ENCODE data around the gene RAB11FIP4. TPM values are rescaled to one million over a fixed set of nuclear protein-coding genes. Genes with fewer than 3 reads are reported as not detected.
A peak's percentile ranks its signal among the peaks of the same experiment; 100 is the strongest.

The RAB11FIP4 gene
- total RNA-seq, 2 experiments from 2014 or later: 38.6 to 41.1 TPM

DNA sequence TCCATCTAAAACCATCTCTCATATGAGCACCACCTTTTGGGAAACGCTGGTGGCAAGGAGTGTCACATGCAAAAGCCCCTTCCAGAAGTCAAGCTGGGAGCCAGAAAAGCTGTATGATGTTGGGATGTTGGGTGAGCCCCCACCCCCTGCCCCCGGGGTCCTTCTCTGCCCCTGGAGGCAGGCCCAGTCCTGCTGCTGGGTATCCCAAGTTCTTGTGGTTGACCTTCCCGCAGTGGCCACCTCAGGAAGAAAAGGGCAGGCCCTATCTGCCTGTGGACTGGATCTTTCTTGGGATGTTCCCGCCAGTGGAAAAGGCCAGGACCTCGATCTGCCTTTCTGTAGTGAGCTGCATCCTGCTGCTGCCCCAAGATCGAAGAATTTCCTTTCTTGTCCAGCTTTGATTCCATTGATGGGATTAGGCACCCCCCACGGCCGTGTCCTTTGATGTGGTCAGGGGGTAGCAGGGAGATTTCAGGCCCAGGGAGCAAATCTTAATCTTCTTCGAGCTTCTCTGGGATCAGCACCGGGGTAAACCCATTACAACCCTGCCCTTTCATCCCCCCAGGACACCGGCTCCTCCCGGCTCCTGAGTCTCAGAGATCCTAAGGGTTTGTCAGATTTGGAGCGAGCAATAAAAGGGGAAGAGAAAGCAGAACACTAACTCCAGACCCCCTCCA, 165.6 kb downstream of the RAB11FIP4 start:
- Mint-ChIP-seq H3K4me3 (no peak overlapping the region), H3K9me3 (no peaks in the 10 kb centered on the region), H3K27me3 (peaks cover 38% of the 10 kb centered on the region), H3K4me1 (peaks cover 17% of the 10 kb centered on the region), H3K27ac (no peak overlapping the region), H3K36me3 (ENCODE audit: low read depth) (no peaks in the 10 kb centered on the region)
- no peak for DNase-seq
- POLR2A ChIA-PET: no interaction called here
- CTCF ChIA-PET: interaction anchor here (0.9 to 1.3 kb wide), 2 partner anchors 9 to 285 kb away, joined by 3 to 6 read pairs; no protein-coding TSS in a partner anchor

GRCh38 chr17:31558748-31559583, 167.5 kb downstream of the RAB11FIP4 start:
- Mint-ChIP-seq H3K4me3 (peak overlapping the region; percentile 61), H3K4me1 (peaks cover 16% of the 10 kb centered on the region), H3K27ac (no peak overlapping the region), H3K9me3 (no peaks in the 10 kb centered on the region), H3K36me3 (ENCODE audit: low read depth) (no peaks in the 10 kb centered on the region), H3K27me3 (peaks cover 30% of the 10 kb centered on the region)
- ChIA-PET CTCF (interaction anchor here (1.0 kb wide), 1 partner anchor 284 kb away, joined by 3 read pairs; no protein-coding TSS in a partner anchor), POLR2A (no interaction called here)
- peak; percentile 60 for DNase-seq

DNA sequence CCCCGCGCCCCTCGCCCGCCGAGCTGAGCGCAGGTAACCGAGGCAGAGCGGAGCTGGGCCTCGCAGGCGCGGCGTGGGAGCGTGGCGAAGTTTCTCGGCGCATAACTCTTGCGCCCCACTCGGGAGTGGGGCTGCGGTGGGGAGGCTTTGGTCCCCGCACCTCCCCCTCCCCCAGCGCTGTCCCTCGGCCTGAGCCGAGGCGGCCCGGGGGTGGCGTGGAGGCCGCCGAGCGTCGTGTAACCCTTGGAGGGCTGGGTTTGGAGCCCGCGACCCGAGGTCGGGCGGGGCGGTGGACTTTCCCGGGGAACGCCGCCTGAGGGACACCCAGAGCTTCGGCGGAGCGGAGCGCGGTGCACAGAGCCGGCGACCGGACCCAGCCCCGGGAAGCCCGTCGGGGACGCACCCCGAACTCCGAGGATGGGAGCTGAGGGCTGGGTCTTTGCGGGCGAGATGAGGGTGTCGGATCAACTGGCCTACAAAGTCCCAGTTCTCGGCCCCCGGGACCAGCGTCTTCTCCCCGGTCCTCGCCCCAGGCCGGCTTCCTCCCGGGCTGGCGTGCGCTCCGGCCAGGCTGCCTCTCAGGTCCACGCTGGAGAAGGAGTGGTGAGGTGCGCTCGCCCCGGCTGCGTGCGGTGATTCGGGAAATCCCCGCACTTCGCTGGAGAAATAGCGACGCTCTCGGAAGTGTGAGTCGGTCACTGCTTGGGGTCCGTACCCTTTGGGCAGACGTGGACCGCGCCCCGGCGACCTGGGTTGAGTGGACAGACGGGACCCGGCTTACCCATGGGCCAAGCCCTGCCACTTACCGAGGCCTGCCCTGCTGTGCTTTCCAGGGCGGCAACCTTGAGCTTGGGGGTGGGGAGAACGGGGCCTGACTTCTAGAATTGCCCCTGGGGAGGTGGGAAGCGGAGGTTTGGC, 168.4 kb downstream of the RAB11FIP4 start:
- peaks cover 14% of the 10 kb centered on the region for H3K4me1 Mint-ChIP-seq
- POLR2A ChIA-PET: no interaction called here

GRCh38 chr17:31560616-31561235, 169.3 kb downstream of the RAB11FIP4 start:
- no peak for DNase-seq
- peaks cover 7% of the 10 kb centered on the region for H3K4me1 Mint-ChIP-seq
- peaks cover 25% of the 10 kb centered on the region for H3K27me3 Mint-ChIP-seq
- H3K9me3 Mint-ChIP-seq: no peaks in the 10 kb centered on the region
- CTCF ChIA-PET: no interaction called here
- H3K27ac Mint-ChIP-seq: no peak overlapping the region
- no peaks in the 10 kb centered on the region for H3K36me3 Mint-ChIP-seq (ENCODE audit: low read depth)
- H3K4me3 Mint-ChIP-seq: peak overlapping the region; percentile 35
- POLR2A ChIA-PET: no interaction called here

More for the DNA sequence above, 168.4 kb downstream of the RAB11FIP4 start:
- CTCF ChIA-PET: interaction anchor here (1.0 kb wide), 1 partner anchor 283 kb away, joined by 3 read pairs; no protein-coding TSS in a partner anchor
- DNase-seq: no peak
- Mint-ChIP-seq H3K4me3 (peak overlapping the region; percentile 35), H3K27ac (no peak overlapping the region), H3K9me3 (no peaks in the 10 kb centered on the region), H3K36me3 (ENCODE audit: low read depth) (no peaks in the 10 kb centered on the region), H3K27me3 (peaks cover 25% of the 10 kb centered on the region)

DNA sequence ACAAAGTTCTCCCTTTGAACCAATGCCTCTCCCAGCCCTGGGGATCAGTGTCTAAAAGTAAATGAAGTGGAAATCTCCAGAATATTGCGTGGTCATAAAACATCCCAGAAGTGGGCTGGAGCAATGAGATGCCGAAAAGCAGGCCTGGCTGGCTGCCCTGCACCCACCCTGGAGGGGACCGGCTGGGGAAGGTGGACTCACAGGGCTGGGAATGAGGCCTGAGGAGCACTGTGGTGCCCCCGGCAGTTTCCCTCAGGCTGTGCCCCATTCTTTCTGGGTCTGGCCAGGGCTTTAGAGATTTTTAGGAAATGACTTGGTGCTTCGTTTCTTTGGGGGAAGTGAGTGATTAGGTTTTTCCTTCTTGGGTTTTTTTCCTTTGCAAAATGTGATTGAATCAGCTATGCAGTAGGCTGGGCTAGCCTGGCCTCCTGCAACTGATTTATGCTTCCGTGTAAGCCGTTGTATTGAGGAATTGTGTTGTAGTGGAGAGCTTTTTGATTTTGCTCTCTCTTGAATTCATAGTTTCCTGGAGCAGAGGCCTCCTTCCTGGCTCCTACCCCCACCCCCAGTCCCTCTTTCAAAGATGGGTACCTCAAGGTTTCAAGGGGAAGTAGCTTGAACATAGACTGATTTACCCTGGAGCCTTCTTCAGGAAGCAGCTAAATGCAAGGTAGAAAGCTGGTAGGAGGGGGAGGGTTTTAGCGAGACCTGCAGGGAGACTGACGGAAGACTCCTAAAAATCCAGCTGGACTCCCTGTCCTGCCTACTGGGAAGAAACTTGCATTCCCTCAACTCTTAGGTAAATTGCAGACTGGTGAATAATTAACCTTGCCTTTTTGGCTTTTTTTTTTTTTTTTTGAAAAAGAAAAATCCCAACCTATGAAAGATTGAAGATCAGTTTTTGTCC, 170.2 kb downstream of the RAB11FIP4 start:
- ChIA-PET POLR2A (no interaction called here), CTCF (no interaction called here)
- Mint-ChIP-seq H3K4me3 (no peak overlapping the region), H3K27me3 (peaks cover 25% of the 10 kb centered on the region), H3K27ac (no peak overlapping the region), H3K36me3 (ENCODE audit: low read depth) (no peaks in the 10 kb centered on the region), H3K4me1 (peaks cover 6% of the 10 kb centered on the region), H3K9me3 (no peaks in the 10 kb centered on the region)
- no peak for DNase-seq

DNA sequence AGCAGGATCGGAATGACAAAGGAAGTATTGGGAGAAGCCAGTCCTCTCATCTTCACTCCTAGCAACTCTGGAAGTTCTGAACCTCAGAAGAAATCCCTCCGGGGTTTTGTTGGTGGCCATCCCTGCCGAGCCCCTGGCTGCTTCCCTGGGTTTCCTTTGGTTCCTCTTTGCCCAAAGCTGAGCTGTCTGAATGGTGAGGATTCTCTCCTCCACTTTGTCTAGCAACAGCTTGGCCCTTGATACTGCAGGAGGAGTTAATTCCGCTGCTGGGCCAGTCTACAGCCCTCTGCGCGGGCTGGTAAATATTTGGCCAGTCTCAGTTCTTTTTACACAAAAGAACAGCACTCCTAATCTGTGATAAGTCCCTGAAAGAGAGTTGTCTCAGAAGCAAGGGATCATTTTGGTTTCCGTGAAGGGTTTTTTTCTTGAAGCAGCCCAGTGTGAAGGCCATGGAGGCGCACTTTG, 170.9 kb downstream of the RAB11FIP4 start:
- H3K4me1 Mint-ChIP-seq: peaks cover 6% of the 10 kb centered on the region
- POLR2A ChIA-PET: no interaction called here
- H3K4me3 Mint-ChIP-seq: no peak overlapping the region
- no peak overlapping the region for H3K27ac Mint-ChIP-seq
- CTCF ChIA-PET: no interaction called here
- DNase-seq: no peak
- H3K27me3 Mint-ChIP-seq: peaks cover 25% of the 10 kb centered on the region
- H3K9me3 Mint-ChIP-seq: no peaks in the 10 kb centered on the region
- no peaks in the 10 kb centered on the region for H3K36me3 Mint-ChIP-seq (ENCODE audit: low read depth)

- CTCF ChIA-PET: no interaction called here
- no peaks in the 10 kb centered on the region for H3K9me3 Mint-ChIP-seq
- POLR2A ChIA-PET: no interaction called here
Measured at GRCh38 chr17:31564291-31564690, 172.8 kb downstream of the RAB11FIP4 start.

DNA sequence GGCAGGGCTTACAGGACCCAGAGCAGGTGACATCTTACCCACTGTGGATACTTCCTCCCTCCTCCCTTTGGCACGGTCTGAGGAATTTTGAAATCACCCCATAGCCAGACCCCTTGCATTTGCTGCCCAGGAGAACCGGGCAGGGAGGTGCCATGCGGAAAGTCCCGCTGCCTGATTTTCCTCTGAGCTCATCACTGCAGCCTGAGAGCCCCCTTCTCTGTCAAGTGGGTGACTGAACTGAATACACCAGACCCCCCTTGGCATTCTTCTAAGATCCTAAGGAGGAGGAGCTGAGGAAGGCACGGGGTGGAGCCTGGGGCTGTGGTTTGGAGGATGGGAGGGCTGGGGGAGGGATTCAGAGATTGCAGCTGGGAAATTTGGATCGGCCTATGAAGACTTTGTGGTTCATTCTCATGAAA, 173.4 kb downstream of the RAB11FIP4 start:
- no peak for DNase-seq
- no peaks in the 10 kb centered on the region for H3K9me3 Mint-ChIP-seq
- peaks cover 3% of the 10 kb centered on the region for H3K4me1 Mint-ChIP-seq
- CTCF ChIA-PET: no interaction called here
- POLR2A ChIA-PET: no interaction called here
- no peaks in the 10 kb centered on the region for H3K36me3 Mint-ChIP-seq (ENCODE audit: low read depth)
- peaks cover 18% of the 10 kb centered on the region for H3K27me3 Mint-ChIP-seq
- no peak overlapping the region for H3K4me3 Mint-ChIP-seq
- no peak overlapping the region for H3K27ac Mint-ChIP-seq

More at GRCh38 chr17:31564291-31564690, 172.8 kb downstream of the RAB11FIP4 start:
- no peak for DNase-seq
- Mint-ChIP-seq H3K4me3 (no peak overlapping the region), H3K27me3 (peaks cover 18% of the 10 kb centered on the region), H3K36me3 (ENCODE audit: low read depth) (no peaks in the 10 kb centered on the region), H3K4me1 (peaks cover 3% of the 10 kb centered on the region), H3K27ac (no peak overlapping the region)

DNA sequence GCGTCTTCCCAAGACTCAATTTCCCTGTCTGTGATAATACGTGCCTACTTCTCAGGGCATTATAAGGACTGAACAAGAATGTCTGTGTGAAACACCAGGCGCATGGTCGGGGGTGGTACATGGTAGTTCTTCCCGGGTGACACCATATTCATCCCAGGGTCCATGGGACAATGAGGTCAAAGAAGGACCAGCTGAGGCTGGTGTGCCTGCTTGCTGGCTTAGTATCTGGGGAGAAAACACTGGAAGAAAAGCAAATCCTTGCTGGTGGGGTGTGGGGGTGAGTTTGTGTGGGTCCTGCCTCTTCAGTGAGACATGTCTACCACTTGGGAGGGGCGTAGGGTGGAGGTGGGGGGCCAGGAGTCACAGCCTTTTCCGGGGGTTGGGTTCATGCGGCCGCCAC, 174.2 kb downstream of the RAB11FIP4 start:
- Mint-ChIP-seq H3K36me3 (ENCODE audit: low read depth) (no peaks in the 10 kb centered on the region), H3K4me1 (no peaks in the 10 kb centered on the region), H3K4me3 (no peak overlapping the region), H3K27ac (no peak overlapping the region), H3K9me3 (no peaks in the 10 kb centered on the region), H3K27me3 (peaks cover 12% of the 10 kb centered on the region)
- DNase-seq: no peak
- ChIA-PET CTCF (interaction anchor here (0.5 to 0.7 kb wide), 2 partner anchors 9 to 599 kb away, joined by 3 to 5 read pairs; no protein-coding TSS in a partner anchor), POLR2A (no interaction called here)

DNA sequence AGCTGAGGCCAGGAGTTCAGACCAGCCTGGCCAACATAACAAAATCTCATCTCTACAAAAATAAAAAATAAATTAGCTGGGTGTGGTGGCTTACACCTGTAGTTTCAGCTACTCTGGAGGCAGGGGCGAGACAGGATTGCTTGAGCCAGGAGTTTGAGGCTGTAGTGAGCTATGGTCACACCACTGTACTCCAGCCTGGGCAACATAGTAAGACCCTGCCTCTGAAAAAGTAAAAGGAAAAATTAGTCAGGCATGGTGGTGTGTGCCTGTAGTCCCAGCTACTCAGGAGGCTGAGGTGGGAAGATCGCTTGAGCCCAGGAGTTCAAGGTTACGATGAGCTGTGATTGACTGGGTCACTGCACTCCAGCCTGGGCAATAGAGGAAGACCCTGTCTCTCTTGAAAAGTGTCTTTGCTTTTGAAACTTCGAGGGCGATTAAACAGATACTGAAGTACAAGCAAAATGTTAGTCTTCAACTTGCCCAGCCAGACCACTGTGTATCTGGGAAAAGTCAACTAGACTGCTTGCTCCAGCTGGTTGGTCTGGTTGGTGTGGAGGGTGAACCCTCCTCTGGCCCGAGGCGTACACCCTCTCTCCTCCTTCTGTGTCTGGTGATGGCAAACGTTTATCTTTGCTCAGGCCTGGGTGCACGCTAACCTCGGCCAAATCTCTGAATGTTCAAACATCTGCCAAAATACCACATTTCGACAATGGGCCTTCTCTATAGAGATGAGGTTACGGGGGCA, 174.9 kb downstream of the RAB11FIP4 start:
- ChIA-PET POLR2A (interaction anchor here (0.7 kb wide), 1 partner anchor 17 kb away, joined by 3 read pairs; no protein-coding TSS in a partner anchor), CTCF (interaction anchor here (0.5 kb wide), 1 partner anchor 598 kb away, joined by 5 read pairs; no protein-coding TSS in a partner anchor)
- Mint-ChIP-seq H3K36me3 (ENCODE audit: low read depth) (no peaks in the 10 kb centered on the region), H3K4me3 (no peak overlapping the region), H3K27ac (no peak overlapping the region), H3K27me3 (peaks cover 4% of the 10 kb centered on the region), H3K9me3 (no peaks in the 10 kb centered on the region), H3K4me1 (no peaks in the 10 kb centered on the region)
- DNase-seq: no peak

DNA sequence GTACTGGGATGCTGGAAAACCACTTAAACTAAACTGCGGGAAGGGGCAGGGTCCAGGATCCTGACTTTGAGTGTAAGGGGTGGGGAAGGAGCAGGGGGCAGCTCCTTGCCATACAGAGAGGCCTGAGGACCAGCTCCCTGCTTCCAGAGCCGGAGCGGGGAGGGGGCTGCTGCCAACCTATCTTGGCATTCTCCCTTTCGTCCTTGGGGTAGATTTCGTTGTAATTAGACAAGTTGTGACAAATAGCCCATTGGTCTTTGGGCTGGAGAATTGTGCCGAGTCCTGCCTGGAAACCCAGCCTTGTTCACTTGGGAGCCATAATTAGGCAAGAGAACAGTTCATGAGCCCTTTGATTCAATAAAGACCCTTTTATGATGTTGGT, 175.5 kb downstream of the RAB11FIP4 start:
- Mint-ChIP-seq H3K4me1 (no peaks in the 10 kb centered on the region), H3K9me3 (no peaks in the 10 kb centered on the region), H3K27me3 (no peaks in the 10 kb centered on the region), H3K36me3 (ENCODE audit: low read depth) (no peaks in the 10 kb centered on the region), H3K4me3 (no peak overlapping the region), H3K27ac (no peak overlapping the region)
- DNase-seq: no peak
- POLR2A ChIA-PET: interaction anchor here (0.7 kb wide), 1 partner anchor 17 kb away, joined by 3 read pairs; no protein-coding TSS in a partner anchor
- CTCF ChIA-PET: no interaction called here
